SK-N-SH (cell line): Measurements from ENCODE around the gene LRP5.

ENCODE experiments used
- CHD2 ChIP-seq: fragments of 150-350 bp; IDR thresholded peaks from 2 replicates; pipeline ENCODE4 v1.6.1; 2018; ENCODE audit warnings: low read length; ENCODE audit not compliant: partially characterized antibody
- EZH2phosphoT487 ChIP-seq: fragments of 200-600 bp; sonication (generic); IDR thresholded peaks from 2 replicates; pipeline ENCODE4 v1.6.1; 2017; ENCODE audit warnings: low read depth, mixed run types, mild to moderate bottlenecking, antibody characterized with exemption, moderate library complexity, borderline replicate concordance
- FOXJ3 ChIP-seq: sonication (generic); formaldehyde crosslinking; IDR thresholded peaks from 2 replicates; pipeline ENCODE4 v1.5.1; 2020; ENCODE audit warnings: mild to moderate bottlenecking, missing genetic modification reagents
- MXI1 ChIP-seq: IDR thresholded peaks from 2 replicates; pipeline ENCODE4 v1.6.1; 2012; ENCODE audit warnings: mild to moderate bottlenecking, low read depth, low read length, improper control_type of control experiment
- NRF1 ChIP-seq: IDR thresholded peaks from 2 replicates; pipeline ENCODE4 v1.6.1; 2012; ENCODE audit warnings: low read depth, mild to moderate bottlenecking, low read length
- POLR2AphosphoS5 ChIP-seq: IDR thresholded peaks from 2 replicates; pipeline ENCODE4 v1.6.1; 2012; ENCODE audit warnings: low read depth, low read length
- RXRA ChIP-seq: IDR thresholded peaks from 2 replicates; pipeline ENCODE4 v1.4.0; 2012; ENCODE audit warnings: low read depth, mild to moderate bottlenecking, borderline replicate concordance
- TAF1 ChIP-seq: IDR thresholded peaks from 2 replicates; pipeline ENCODE4 v1.6.1; 2012; ENCODE audit warnings: low read depth, mild to moderate bottlenecking, low read length, moderate library complexity, borderline replicate concordance
- TF ChIP-seq, protein P1 (sequence below): fragments of 200-600 bp; sonication (generic); IDR thresholded peaks from 2 replicates; pipeline ENCODE4 v1.6.1; 2017; ENCODE audit warnings: antibody characterized with exemption, mild to moderate bottlenecking, moderate library complexity
- TF ChIP-seq, protein P2 (sequence below): IDR thresholded peaks from 2 replicates; pipeline ENCODE4 v1.4.0; 2012; ENCODE audit warnings: low read depth, borderline replicate concordance
- TF ChIP-seq, protein P3 (sequence below): fragments of 150-350 bp; IDR thresholded peaks from 2 replicates; pipeline ENCODE4 v1.6.1; 2017; ENCODE audit warnings: antibody characterized with exemption, low read length, low read depth, borderline replicate concordance

DNA sequence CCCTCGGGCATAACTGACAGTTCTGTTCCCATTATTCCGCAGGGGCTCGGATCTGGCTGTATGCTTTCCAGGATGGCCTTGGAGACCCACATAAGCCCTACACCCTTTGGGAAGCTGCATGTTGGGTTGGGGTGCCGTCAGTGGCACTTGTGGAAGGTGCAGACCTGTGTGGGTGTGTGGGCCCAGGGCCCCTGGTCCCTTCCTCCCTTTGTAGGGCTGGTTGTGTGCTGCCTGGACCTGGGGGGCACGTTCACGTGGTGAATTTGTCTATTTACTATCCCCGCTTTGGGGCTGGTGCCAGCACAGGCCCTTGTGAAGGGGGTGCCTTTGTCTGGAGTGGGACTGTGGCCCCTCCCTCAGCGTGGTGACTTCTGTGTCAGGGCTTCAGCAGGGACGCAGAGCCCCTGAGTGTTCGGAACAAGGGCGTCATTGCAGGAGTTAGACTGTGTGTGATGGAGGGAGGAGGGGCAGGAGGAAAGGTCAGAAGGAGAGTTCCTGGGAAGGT lies 133.2 kb downstream of the LRP5 start:
- TF ChIP-seq TAF1 (no peak), EZH2phosphoT487 (no peak), RXRA (no peak), MXI1 (no peak), POLR2AphosphoS5 (no peak), NRF1 (no peak), CHD2 (no peak), FOXJ3 (no peak)
- TF ChIP-seq, protein P1, sequence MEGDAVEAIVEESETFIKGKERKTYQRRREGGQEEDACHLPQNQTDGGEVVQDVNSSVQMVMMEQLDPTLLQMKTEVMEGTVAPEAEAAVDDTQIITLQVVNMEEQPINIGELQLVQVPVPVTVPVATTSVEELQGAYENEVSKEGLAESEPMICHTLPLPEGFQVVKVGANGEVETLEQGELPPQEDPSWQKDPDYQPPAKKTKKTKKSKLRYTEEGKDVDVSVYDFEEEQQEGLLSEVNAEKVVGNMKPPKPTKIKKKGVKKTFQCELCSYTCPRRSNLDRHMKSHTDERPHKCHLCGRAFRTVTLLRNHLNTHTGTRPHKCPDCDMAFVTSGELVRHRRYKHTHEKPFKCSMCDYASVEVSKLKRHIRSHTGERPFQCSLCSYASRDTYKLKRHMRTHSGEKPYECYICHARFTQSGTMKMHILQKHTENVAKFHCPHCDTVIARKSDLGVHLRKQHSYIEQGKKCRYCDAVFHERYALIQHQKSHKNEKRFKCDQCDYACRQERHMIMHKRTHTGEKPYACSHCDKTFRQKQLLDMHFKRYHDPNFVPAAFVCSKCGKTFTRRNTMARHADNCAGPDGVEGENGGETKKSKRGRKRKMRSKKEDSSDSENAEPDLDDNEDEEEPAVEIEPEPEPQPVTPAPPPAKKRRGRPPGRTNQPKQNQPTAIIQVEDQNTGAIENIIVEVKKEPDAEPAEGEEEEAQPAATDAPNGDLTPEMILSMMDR: no peak
- TF ChIP-seq, protein P2, sequence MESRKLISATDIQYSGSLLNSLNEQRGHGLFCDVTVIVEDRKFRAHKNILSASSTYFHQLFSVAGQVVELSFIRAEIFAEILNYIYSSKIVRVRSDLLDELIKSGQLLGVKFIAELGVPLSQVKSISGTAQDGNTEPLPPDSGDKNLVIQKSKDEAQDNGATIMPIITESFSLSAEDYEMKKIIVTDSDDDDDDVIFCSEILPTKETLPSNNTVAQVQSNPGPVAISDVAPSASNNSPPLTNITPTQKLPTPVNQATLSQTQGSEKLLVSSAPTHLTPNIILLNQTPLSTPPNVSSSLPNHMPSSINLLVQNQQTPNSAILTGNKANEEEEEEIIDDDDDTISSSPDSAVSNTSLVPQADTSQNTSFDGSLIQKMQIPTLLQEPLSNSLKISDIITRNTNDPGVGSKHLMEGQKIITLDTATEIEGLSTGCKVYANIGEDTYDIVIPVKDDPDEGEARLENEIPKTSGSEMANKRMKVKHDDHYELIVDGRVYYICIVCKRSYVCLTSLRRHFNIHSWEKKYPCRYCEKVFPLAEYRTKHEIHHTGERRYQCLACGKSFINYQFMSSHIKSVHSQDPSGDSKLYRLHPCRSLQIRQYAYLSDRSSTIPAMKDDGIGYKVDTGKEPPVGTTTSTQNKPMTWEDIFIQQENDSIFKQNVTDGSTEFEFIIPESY: no peak
- TF ChIP-seq, protein P3, sequence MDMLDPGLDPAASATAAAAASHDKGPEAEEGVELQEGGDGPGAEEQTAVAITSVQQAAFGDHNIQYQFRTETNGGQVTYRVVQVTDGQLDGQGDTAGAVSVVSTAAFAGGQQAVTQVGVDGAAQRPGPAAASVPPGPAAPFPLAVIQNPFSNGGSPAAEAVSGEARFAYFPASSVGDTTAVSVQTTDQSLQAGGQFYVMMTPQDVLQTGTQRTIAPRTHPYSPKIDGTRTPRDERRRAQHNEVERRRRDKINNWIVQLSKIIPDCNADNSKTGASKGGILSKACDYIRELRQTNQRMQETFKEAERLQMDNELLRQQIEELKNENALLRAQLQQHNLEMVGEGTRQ: no peak
